GM12864 (cell line): ENCODE data around the gene HLA-DOA.

Experiments
- DNase-seq: peaks from one replicate; pipeline ENCODE4 v3.0.0-alpha.2; 2011; ENCODE audit warnings: low read depth
- H3K4me3 ChIP-seq: 2 replicates; pipeline ENCODE4 v1.5.1; 2011; ENCODE audit warnings: mild to moderate bottlenecking, low read depth, low read length, control low read depth
- TF ChIP-seq, protein P1 (sequence below): IDR thresholded peaks from 2 replicates; pipeline ENCODE4 v1.5.1; 2011; ENCODE audit warnings: low read depth, mild to moderate bottlenecking, moderate library complexity, low read length, control low read depth, inconsistent platforms; ENCODE audit errors: missing control alignments

The HLA-DOA gene

DNA sequence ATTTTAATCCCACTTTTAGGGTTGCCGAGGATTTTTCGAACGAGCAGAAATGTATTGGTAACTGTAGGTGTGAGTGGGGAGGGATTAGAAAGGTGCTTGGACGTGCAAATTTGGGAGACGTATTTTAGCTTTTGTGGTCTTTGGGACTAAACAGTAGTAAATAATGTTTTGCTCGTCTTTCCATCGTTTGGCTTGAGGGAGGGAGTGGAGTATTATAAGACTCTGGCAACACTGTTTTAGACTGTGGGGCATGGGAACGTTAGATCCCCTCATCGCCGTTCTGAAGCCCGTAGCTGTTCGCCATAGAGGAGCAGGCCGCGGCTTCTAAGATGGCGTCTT is 38.2 kb downstream of the HLA-DOA start:
- TF ChIP-seq, protein P1, sequence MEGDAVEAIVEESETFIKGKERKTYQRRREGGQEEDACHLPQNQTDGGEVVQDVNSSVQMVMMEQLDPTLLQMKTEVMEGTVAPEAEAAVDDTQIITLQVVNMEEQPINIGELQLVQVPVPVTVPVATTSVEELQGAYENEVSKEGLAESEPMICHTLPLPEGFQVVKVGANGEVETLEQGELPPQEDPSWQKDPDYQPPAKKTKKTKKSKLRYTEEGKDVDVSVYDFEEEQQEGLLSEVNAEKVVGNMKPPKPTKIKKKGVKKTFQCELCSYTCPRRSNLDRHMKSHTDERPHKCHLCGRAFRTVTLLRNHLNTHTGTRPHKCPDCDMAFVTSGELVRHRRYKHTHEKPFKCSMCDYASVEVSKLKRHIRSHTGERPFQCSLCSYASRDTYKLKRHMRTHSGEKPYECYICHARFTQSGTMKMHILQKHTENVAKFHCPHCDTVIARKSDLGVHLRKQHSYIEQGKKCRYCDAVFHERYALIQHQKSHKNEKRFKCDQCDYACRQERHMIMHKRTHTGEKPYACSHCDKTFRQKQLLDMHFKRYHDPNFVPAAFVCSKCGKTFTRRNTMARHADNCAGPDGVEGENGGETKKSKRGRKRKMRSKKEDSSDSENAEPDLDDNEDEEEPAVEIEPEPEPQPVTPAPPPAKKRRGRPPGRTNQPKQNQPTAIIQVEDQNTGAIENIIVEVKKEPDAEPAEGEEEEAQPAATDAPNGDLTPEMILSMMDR, result no peak
- peak overlapping the region; percentile 89 for H3K4me3 ChIP-seq
- no peak for DNase-seq

DNA sequence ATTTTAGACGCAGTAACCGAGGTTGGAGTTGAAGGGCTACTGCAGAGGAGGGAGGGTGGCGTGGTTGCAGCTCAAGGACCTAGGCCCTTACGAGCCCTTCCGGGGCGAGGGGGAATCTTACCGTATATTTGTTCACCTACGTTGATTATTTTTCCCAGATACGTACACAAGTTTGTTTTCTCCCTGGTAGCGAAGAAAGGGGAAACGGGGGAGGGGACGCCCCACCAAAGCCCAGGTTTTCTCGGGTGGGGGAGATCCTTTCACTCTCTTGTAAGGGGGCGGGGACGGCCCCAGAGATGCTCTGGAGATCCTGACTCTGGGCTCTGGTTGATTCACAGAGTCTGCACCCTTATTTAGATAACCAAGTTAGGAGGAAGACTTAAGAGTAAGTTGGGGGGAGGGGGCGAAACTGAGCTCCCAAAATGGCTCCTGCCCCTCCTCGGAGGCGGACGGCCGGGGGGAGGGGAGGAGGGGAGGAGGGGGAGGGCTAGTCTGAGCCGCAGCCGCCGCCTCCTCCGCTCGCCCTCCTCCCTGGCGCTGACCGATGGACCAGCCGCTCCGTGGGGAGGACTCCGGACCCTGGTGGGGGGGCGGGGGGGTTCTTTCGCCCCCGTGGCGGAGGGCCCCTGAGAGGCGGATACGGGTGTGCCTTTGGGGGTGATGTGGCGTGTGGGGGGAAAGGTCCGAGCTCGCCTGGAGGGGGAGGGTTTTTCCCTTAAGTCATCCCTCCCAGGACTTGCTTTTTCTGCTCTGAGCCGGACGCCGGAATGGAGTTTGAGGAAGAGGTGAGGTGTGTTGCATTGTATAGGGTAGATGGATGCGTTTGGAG is 38.8 kb downstream of the HLA-DOA start:
- H3K4me3 ChIP-seq, result peak overlapping the region; percentile 89
- TF ChIP-seq, protein P1, result no peak
- DNase-seq, result peak; percentile 83

DNA sequence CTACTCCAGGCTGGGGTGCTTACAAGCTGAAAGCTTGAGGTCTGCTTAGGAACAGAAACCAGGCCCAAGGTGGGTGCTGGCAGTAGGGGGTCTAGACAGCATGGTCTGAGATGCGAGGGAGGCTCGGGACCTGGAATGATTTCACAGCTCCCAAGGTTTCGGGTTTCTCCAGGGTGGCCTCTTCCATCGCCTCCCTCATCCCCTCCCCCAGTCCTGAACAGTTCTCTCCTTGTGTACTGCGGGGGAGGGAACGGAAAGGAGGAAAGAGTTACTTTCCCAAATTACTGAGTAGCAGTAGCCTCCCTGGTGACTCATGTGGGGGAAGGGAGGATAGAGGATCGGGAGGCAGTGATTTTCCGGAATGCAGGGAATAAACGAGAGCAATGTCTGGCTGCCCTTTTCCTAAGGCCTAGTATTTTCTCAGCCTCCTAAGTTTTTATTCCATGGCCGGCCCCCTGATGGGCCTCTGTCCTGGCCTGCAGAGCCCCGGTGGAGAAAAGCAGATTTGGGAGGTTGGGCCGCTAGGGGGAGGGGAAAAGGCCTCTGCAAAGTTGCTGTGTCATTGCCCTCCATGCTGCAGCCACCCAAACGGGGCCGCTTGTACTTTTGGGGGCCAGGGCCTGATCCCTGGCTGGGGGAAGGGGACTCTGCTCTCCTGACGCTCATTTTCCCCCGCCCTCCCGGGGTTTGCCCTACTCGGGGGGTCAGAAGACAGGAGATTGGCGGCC is 39.5 kb downstream of the HLA-DOA start:
- no peak for DNase-seq
- TF ChIP-seq, protein P1, result peak; percentile 36
- H3K4me3 ChIP-seq, result peak overlapping the region; percentile 89

DNA sequence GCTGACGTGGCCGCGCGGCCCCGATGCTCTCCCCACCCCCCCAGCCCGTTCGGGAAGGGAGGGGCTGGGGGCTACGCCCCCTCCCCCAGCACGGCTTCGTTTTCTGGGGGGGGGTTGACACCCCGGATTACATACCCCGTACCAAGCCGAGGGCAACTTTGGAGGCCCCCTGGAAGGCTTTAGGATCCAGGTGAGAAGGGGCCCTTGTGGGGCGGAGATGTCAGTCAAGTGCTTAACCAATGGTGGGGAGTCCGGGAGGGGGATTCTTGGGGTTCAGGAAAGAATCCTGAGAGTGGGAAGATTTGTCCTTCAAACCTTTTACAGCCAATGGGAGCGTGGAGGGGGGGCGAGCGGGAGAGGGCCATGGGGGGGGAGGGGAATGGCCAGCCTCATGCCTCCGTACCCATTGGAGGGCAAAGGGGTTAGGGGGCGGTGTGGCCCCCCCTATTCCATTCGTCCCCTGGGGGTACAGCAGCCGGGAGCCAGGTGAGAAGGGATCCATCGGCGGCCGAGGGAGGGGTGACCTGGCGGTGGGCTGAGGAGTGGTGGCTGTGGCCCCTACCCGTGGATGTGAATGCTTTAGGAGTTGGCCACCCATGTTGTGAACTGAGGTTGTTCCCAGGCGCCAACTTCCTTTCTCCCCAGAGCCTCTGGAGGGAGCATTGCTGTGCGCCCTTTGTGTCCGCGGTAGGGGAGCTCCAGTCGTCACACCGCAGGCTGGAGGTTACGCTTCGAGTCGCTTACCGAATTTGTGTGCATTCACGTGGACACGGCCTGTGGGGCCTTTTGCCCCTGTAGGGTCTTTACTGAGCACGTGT is 40.3 kb downstream of the HLA-DOA start:
- TF ChIP-seq, protein P1, result no peak
- no peak for DNase-seq
- H3K4me3 ChIP-seq, result peak overlapping the region; percentile 89

DNA sequence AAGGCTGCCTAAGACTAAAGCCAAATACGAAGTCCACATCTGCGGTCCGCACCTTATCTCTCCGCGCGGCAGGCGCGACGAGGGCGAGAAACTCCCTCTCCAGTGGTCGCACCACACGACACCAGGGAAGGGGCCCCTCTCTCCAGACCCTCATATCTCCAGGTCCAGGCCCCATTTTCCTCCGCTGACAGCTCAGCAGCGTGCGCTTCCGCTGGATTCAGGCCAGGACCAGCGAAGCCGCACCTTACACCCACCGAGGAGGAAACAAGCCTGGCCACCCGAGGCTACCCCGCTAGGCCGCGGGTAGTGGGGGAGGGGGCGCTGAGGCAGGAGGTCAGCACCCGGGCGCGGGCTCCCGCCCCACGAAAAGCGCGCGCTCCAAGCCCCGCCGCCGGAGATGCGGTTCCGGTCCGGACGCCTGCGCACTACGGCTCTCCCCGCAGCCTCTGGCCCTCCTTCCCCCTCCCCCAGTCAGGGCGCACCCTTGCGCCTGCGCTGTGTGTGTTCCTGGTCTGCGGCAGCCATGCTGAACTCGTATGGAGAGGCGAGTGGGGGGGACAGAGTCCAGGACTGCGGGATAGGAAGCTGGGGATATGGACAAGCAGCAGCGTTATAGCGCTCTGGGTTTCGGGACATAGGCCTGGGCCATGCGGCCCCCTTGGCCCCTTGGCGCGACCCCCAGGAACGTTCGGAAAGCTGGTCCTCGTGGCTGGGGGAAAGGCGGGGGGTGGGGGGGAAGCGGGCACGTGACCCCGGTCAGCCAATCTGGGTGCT is 41.1 kb downstream of the HLA-DOA start, which contains the start of gene BRD2:
TSS of gene BRD2 (plus strand) at position 502 of the 774 bp plus-strand sequence. CDS start 4,305 bp downstream, outside the sequence.
- peak; percentile 91 for DNase-seq
- peak within 1 kb of the TSS; percentile 89 for H3K4me3 ChIP-seq
- TF ChIP-seq, protein P1, result no peak
